OCI-LY7 (cell line): ENCODE data around the gene TXNL4A. TPM values are rescaled to one million over a fixed set of nuclear protein-coding genes. Genes with fewer than 3 reads are reported as not detected.

Experiments used
- BruUV-seq: library from RNA; stranded (reverse); fragments of 400-500 nt; replicated peaks from 2 replicates; lab custom pipeline; 2021; lab: Mats Ljungman, UMichigan
- CTCF ChIA-PET: fragments of 300-600 bp; sonication (Branson Sonifier 250); formaldehyde crosslinking; loops from one replicate; lab custom pipeline; 2022; ENCODE audit warnings: antibody characterized with exemption; ENCODE audit not compliant: unreplicated experiment; lab: Charles Lee
- POLR2A ChIA-PET: fragments of 300-600 bp; sonication (Branson Sonifier 250); formaldehyde crosslinking; loops from one replicate; lab custom pipeline; 2022; ENCODE audit warnings: antibody characterized with exemption; lab: Charles Lee
- DNase-seq: peaks from one replicate; pipeline ENCODE4 v3.0.0-alpha.2; 2015; ENCODE audit warnings: low spot score
- H2AFZ ChIP-seq: fragments of 200-600 bp; sonication (generic), shearing (Covaris generic); 2 replicates; pipeline ENCODE4 v1.6.1; 2014; ENCODE audit warnings: mild to moderate bottlenecking, antibody characterized with exemption, low read length, moderate library complexity
- H3K27ac ChIP-seq: fragments of 200-600 bp; sonication (generic); 2 replicates; pipeline ENCODE4 v1.5.1; 2014; ENCODE audit warnings: mixed run types, low read depth, mild to moderate bottlenecking, moderate library complexity, low read length, inconsistent platforms; ENCODE audit not compliant: poor library complexity, severe bottlenecking
- H3K36me3 ChIP-seq: fragments of 200-600 bp; sonication (generic); 2 replicates; pipeline ENCODE4 v1.6.1; 2014; ENCODE audit warnings: mild to moderate bottlenecking, antibody characterized with exemption, low read length, moderate library complexity, mixed read lengths; ENCODE audit not compliant: insufficient read depth
- H3K4me1 ChIP-seq: fragments of 200-600 bp; sonication (generic); 2 replicates; pipeline ENCODE4 v1.5.1; 2014; ENCODE audit warnings: mild to moderate bottlenecking, low read length; ENCODE audit not compliant: insufficient read depth, poor library complexity, severe bottlenecking
- H3K4me2 ChIP-seq: fragments of 200-600 bp; sonication (generic); 2 replicates; pipeline ENCODE4 v1.6.1; 2014; ENCODE audit warnings: mild to moderate bottlenecking, low read length
- H3K4me3 ChIP-seq: fragments of 200-600 bp; sonication (generic); 2 replicates; pipeline ENCODE4 v1.5.1; 2014; ENCODE audit warnings: mild to moderate bottlenecking, low read depth, low read length; ENCODE audit not compliant: poor library complexity, severe bottlenecking
- H3K79me2 ChIP-seq: fragments of 200-600 bp; sonication (generic); 2 replicates; pipeline ENCODE4 v1.6.1; 2016; ENCODE audit warnings: low read depth, mild to moderate bottlenecking, low read length, moderate library complexity, mixed read lengths; ENCODE audit not compliant: insufficient read depth
- H3K9me2 ChIP-seq: fragments of 200-600 bp; sonication (generic); 2 replicates; pipeline ENCODE4 v1.6.1; 2016; ENCODE audit warnings: mild to moderate bottlenecking, low read length, mixed read lengths; ENCODE audit not compliant: insufficient read depth
- H3K9me3 ChIP-seq: fragments of 200-600 bp; sonication (generic); 2 replicates; pipeline ENCODE4 v1.6.1; 2014; ENCODE audit warnings: mild to moderate bottlenecking, mixed run types, low read length, mixed read lengths
- H4K20me1 ChIP-seq: fragments of 200-600 bp; sonication (generic); 2 replicates; pipeline ENCODE4 v1.6.1; 2014; ENCODE audit warnings: mild to moderate bottlenecking, antibody characterized with exemption, low read length, moderate library complexity, mixed read lengths; ENCODE audit not compliant: insufficient read depth
- EZH2phosphoT487 ChIP-seq: fragments of 200-600 bp; sonication (generic); IDR thresholded peaks from 2 replicates; pipeline ENCODE4 v1.6.1; 2018; ENCODE audit warnings: low read depth, borderline replicate concordance, mild to moderate bottlenecking, mixed run types, antibody characterized with exemption, low read length, moderate library complexity, mixed read lengths
- intact Hi-C: fragments of 100-400 bp; cut with micrococcal nuclease; formaldehyde crosslinking; loops from one replicate; pipeline ENCODE4 v1.10.0; 2022; ENCODE audit not compliant: unreplicated experiment
- total RNA-seq, 2 experiments: library from RNA; depleted of rRNA in 1 of 2; stranded (reverse); fragments of >200 nt in 1 of 2; shearing (Covaris generic) in 1 of 2; gene quantifications; 2 replicates each; pipeline ENCODE4 v1.2.3, GENCODE V29; 2014 to 2022
- TF ChIP-seq, protein P1 (sequence below): fragments of 200-600 bp; sonication (generic); conservative IDR thresholded peaks from 2 replicates; pipeline ENCODE4 v1.5.1; 2014; ENCODE audit warnings: mild to moderate bottlenecking, antibody characterized with exemption, low read length, moderate library complexity, mixed read lengths

Gene TXNL4A
- total RNA-seq, 2 experiments from 2014 or later, result 44.7 to 91.4 TPM

DNA sequence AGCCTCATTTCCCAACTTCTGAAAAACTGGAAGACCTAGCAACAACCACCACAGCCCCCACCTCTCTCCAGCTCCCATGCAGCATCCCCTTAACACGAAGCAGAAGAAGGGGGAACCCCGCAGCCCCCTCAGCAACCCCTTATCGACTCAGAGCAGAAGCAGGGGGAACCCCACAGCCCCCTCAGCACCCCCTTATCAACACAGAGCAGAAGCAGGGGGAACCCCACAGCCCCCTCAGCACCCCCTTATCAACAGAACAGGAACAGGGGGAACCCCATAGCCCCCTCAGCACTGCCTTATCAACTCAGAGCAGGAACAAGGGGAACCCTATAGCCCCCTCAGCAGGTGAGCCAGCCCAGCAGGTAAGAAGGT is 43.6 kb downstream of the TXNL4A start:
- no peak overlapping the region for H3K4me3 ChIP-seq
- H3K4me1 ChIP-seq, result peaks cover 17% of the 10 kb centered on the region
- H3K4me2 ChIP-seq, result no peak overlapping the region
- ChIA-PET CTCF (no interaction called here), POLR2A (no interaction called here)
- intact Hi-C loops, result no loop called here
- BruUV-seq, result no TSS peak
- DNase-seq, result no peak
- H3K36me3 ChIP-seq, result peaks cover 3% of the 10 kb centered on the region; the same call in 1 of the 2 replicates
- no peaks in the 10 kb centered on the region for H3K79me2 ChIP-seq
- H4K20me1 ChIP-seq, result no peaks in the 10 kb centered on the region
- H3K9me3 ChIP-seq, result no peaks in the 10 kb centered on the region
- no peaks in the 10 kb centered on the region for H3K9me2 ChIP-seq
- TF ChIP-seq EZH2phosphoT487, result no peak
- TF ChIP-seq, protein P1, sequence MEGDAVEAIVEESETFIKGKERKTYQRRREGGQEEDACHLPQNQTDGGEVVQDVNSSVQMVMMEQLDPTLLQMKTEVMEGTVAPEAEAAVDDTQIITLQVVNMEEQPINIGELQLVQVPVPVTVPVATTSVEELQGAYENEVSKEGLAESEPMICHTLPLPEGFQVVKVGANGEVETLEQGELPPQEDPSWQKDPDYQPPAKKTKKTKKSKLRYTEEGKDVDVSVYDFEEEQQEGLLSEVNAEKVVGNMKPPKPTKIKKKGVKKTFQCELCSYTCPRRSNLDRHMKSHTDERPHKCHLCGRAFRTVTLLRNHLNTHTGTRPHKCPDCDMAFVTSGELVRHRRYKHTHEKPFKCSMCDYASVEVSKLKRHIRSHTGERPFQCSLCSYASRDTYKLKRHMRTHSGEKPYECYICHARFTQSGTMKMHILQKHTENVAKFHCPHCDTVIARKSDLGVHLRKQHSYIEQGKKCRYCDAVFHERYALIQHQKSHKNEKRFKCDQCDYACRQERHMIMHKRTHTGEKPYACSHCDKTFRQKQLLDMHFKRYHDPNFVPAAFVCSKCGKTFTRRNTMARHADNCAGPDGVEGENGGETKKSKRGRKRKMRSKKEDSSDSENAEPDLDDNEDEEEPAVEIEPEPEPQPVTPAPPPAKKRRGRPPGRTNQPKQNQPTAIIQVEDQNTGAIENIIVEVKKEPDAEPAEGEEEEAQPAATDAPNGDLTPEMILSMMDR, result no peak
- H3K27ac ChIP-seq, result no peak overlapping the region
- no peak overlapping the region for H2AFZ ChIP-seq

DNA sequence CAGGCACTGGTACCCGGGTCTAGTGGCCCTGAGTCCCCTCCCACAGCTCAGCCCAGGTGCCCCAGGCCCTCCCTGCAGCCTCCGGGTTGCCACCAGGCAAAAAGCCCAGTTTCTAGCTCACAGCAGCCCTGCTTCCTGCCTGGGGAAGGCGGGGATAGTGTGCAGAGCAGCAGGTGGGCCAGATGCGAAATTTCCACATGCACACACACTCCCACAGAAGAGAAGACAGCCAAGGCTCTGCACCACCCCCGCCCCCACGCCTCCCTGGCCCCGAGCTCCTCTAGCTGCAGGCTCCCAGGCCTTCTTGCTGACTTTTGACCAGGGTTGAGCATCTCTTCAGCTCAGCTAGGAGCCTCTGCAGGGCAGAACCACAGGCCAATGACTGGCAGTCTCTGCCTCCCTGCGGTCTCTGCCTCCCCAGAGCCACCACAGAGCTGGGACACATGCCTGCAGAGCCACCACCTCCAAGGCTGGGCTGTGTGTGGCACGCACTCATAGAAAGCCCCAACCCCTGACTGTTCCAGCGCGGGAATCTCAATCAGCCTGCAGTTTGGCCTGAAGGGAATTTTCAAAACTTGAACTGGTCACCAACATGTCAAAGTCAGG is 44.1 kb downstream of the TXNL4A start:
- Histone ChIP-seq H3K9me2 (no peaks in the 10 kb centered on the region), H3K9me3 (no peaks in the 10 kb centered on the region), H2AFZ (no peak overlapping the region), H3K4me2 (no peak overlapping the region), H3K4me3 (no peak overlapping the region), H3K36me3 (peaks cover 3% of the 10 kb centered on the region; the same call in 1 of the 2 replicates), H3K4me1 (peaks cover 12% of the 10 kb centered on the region), H3K27ac (no peak overlapping the region), H3K79me2 (no peaks in the 10 kb centered on the region), H4K20me1 (no peaks in the 10 kb centered on the region)
- POLR2A ChIA-PET, result no interaction called here
- intact Hi-C loops, result no loop called here
- BruUV-seq, result no TSS peak
- TF ChIP-seq EZH2phosphoT487, result no peak
- TF ChIP-seq, protein P1, result no peak
- DNase-seq, result no peak
- CTCF ChIA-PET, result no interaction called here

DNA sequence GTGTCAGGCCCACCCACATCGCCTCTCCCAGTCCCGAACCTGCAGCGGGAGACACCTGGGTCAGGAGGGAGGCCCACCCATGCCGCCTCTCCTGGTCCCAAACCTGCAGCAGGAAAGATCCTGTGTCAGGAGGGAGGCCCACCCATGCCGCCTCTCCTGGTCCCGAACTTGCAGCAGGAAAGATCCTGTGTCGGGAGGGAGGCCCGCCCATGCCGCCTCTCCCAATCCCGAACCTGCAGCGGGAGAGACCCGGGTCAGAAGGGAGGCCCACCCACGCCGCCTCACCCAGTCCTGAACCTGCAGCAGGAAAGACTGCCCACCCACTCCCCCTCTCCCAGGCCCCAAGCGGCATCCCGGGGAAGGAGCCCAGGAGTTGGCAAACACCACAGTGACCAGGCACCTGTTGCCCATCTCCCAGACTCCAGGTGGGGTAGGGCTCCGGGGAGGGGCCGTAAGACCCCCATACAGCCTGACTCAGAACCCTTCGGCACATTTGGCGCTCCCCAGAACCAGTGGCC is 44.7 kb downstream of the TXNL4A start:
- no TSS peak for BruUV-seq
- DNase-seq, result no peak
- CTCF ChIA-PET, result no interaction called here
- Histone ChIP-seq H3K9me2 (no peaks in the 10 kb centered on the region), H2AFZ (no peak overlapping the region), H3K4me3 (no peak overlapping the region), H3K36me3 (peaks cover 3% of the 10 kb centered on the region; the same call in 1 of the 2 replicates), H3K79me2 (no peaks in the 10 kb centered on the region), H3K4me2 (no peak overlapping the region), H3K27ac (no peak overlapping the region), H4K20me1 (no peaks in the 10 kb centered on the region), H3K9me3 (no peaks in the 10 kb centered on the region), H3K4me1 (peaks cover 8% of the 10 kb centered on the region)
- POLR2A ChIA-PET, result no interaction called here
- intact Hi-C loops, result no loop called here
- no peak for TF ChIP-seq EZH2phosphoT487
- TF ChIP-seq, protein P1, result no peak
